ENCODE measurements around the gene ARSB. TPM values are rescaled to one million over a fixed set of nuclear protein-coding genes. Genes with fewer than 3 reads are reported as not detected.
"Not testable (repeated sequence)": the region's sequence is repeated elsewhere in the genome, so short reads cannot be mapped to it uniquely, and the experiment has no call there.

Gene ARSB
- total RNA-seq, 1 donor from 2014 or later: 24.6 TPM

DNA sequence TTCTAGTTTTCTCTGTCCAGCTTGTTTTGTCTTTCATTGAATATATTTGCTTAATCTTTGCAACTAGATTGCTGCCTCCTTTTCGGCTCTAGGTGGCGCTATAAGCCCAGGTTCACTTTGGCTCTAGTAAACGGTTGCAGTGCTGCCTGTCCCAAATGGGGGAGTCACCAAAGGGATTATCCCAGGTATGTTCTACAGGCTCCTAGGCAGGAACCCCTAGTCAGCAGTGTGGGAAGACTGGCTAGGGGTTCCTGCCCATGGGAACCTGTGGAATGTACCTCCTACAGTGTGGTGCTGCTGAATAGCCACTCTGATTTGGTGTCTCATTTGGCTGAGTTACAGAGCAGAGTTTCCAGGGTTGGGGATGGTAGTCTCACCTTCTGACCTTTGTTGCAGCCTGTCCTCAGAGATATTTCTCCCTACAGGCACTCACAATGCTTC is 85.2 kb downstream of the ARSB start:
- no peak for DNase-seq

DNA sequence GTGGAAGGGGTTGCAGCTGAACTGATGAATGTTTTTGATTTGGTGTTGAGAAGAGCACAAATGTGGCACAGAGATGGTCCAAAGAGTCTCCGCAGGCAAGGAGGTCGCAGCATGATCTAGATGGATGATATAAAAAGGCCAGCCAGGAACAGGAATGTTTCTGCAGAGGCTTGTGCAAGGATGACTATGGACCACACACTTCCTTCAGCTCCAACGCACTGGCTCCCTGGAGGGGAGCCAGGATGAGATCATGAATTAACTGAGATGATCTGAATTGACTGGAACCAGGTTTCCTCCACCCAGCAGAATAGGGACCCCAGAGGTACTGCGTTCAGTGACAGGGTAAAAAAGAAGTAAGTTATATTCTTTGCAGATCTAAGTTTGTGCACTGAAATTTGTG is 89.0 kb downstream of the ARSB start:
- DNase-seq: no peak

DNA sequence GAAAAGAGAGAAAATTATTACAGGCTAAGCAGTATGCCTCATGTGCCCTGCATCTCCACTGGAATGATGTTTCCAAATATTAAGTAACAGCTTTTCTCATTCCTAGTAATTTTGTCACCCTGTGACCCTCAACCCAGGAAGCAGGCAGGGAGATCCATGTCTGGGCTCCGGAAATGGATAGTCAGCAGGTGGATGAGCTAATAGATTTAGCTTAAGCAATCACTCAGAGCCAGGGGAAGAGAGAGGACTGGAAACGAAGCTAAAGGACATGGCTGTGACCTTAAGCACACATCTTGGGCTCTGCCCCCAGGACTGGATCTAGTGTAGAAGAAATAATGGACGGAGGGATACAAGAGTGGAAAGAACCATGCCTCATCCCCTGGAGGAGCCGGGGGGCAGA is 89.5 kb downstream of the ARSB start:
- no peak for DNase-seq

DNA sequence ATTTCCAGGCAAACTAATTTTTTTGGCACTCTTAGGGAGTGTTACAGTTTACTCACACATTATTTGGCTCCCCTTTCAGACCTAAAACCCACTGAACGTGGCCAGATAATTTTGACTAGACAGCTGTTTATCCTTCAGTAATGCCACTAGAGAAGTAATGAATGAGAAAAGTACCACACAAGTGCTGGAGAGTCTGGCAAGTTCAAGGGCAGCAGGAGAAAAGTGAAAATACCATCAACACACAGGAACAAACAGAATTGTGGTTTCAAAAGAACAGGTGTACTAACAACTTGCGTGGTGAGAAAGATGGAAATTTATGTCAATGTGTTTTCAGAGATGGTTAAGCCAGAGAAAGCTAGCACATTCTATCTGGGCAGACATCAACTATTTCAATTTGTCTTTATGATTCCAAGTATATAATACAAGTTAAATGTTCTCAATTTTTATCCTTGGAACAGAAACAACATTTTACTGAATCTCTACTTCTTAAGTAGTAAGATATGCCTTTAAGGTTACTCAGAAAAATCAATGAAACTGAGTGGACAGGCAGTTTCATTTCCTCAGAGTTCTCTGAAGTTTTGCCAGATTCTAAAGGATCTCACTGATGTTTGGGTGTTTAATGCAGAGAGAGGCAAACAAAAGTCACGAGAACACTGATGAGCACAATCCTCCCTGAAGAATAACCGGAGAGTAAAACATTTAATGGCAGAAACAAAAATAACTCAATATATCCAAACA is 91.0 kb downstream of the ARSB start:
- DNase-seq: no peak

DNA sequence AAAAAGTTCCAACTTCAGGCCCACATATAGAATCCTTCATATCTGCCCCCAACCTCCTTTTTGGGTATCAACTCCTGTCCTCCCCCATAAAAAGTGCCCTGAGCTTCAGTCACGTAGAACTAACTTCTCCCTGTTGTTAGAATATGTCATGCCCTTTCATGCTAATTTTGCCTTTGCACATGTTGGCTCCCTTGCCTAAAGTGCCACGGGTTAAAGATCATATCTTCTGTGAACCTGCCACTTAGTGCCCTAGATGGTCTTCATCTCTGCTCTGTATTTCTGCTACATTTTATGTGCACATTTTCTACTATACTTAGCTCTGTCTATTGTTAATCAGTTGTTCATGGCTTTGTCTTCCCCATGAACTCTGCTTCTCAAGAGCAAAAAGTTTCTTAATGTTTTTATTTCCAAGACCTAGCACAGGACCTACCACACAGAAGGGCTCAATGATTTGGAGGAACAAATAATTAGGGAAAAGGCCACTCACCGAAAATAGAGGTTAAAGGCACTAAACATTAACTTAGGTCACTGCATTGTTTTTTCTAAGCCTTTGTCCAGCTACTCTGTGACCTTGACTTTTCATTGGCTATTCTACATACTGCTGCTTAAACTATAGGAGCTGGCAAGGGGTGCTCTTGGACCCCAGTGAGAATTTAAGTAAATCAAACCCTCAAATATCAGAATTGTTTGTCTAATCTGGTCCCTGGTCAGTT is 94.3 kb downstream of the ARSB start:
- DNase-seq: no peak

DNA sequence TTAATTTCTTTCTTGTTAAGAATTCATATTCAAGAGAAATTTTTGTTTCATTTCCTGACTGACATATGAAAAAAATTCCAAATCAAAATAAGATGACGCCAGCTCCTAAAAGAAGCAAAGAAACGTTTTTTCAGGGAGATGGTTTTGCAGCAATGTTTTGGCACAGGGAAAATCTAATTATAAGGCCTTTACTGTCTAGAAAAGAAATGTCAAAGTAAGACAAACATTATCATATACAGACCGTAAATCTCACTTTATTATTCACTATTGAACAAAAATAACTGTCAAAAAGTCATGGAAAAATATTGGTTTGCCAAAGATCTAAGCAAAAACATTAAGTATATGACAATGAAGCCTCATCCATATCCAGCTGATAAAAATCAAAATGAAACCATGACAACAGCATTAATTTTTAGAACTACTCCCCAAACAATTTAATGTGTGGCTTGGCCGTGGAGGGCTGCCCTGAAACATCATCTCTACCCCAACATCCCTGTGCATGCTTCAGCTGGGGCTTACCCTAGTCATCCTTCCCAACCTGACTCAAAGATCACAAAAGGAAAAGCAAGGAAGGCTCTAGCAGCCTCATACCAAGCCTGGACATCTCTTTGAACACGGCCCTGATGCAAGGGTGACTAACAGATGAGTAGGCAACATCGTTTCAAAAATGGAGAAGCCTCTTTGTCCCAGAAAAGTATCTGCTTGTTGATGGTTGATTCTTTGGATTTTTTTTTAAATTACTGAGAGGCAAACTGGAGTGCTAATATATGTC is 95.6 kb downstream of the ARSB start:
- DNase-seq: no peak

DNA sequence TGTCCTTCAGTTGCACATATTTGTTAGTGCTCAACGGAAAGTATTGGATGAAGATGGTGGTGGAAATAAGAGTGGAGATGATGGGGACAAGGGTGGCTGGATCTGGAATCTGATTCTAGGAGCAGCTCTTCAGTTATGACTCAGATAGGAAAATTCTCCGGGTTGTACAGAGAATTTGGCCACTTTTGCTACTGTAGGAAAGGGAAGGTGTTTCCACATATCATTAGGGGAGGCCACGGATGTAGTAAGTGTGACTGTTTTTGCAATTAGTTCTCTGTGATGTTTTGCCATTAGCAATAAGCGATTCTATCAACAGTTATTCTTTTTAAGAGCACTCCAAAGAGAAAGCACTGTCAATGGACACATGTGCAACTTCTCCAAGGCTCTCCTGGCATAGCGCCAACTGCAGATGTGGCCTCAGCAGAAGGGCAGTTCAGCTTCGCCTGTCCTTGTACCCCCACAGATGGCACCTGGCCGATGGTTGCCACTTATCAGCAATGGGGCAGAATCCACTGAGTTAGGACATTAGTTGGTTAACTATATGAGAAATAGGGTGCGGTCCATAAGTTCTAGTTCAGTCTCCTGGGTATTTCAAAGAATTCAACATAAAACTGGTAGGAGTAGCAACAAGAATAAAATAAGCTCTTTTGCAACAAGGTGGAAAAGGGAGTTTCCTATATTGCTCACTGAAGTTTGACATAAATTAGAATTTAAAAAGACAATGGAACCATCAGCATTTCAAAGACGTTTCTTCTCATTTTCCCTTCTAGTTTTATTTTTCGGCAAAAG is 96.3 kb downstream of the ARSB start:
- DNase-seq: no peak

DNA sequence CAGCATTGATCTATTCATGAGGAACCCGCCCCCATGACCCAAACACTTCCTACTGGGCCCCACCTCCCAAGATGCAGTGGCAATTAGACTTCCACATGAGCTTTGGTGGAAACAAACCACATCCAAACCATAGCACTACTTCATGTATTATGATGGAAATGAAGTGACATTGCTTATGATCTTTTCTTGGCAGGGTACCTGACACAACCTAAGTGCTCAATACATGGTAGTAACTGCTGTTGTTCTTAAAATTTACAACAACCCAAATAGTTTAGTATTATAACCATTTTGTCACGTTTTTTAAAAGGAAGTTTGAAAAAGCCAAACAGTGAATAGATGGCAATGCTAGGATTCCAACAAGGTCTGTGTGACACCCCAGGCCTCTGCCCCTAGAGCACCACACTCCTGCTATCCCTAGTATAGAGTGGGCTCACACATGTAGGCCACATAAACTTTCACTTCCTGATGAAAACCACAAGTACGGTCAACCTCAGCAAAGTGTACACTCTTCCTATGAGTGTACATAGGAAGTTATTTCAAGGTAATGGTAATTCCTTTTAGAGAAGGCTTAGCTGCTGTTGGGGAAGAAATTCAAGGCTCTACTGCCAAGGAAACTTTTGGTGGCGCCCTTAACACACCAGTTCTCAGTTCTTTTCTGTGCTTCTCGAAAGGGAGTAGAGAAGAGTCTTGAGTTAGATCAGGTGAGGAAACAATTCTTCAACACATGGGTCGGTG is 97.6 kb downstream of the ARSB start:
- no peak for DNase-seq

DNA sequence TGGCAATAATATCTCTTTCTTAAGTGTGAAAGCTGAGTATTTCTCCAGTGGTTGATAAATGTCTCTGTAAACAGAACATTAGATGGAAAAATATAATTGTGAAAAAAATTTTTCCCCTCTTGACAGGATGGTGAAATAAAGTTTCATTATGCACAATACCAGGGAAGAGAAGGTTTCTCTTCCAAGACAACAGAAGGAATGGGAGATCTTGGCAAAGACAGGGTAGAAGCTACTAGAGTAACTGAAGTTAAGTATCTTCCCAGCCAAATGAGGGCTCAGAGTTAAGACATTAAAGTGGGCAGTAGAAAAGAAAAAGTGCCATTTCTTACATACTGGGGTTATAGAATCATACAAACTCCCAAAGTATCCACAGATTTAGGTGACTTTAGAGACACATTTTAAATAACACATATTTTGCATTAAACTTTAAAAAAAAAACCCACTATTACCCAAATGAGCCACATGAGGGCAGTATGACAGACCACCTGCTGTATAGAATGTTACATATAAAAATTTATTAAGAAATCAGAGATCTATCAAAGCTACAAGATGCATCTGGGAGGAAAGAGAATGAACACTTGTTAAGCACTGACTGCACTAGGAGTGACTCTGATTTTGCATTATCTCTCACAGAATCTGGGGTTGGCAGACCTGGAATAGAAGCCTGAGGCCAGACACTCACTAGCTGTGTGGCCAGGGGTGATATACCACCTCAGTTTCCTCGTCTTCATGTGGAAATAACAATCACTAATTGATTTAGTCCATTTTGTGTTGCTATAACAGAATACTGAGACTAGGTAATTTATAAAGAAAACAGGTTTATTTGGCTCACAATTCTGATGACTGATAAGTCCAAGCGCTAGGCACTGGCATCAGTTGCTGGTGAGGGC is 98.5 kb downstream of the ARSB start:
- no peak for DNase-seq

DNA sequence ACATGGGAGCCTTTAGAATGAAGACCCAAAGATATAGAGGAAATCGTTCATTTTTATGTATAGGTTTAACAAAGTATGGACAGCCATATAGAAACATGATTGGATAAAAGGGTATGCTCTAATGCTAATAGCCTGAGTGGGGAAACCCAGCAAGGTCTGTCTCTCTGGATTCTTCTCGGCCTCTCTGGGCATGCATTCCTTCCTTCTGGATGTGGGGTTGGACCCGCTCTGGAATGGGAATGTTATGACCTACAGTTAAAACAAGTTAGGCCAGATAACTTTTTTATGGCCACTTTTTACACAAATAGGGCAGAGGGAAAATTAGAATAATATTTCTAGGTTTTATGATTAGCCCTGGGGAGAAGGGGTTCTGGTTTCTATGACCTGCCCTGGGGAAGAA is 103.2 kb downstream of the ARSB start:
- DNase-seq: no peak

DNA sequence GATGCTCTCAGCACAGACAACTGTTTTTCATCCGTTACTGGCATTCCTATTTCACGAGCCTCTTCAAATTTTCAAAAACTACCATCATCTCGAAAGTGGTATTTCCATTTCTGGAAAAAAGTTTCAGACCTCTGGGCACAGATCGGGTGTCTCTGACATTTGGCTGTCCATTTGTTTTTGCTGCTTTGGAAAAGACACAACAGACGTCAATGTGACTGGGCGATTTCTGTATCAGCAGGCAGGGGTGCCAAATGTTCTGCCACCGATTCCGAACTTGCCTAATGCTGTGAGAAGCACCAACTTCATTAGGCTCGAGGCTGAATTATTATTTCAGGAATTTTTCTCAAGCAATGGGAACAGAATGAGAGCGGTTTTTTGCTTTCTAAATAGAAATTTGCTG is 105.6 kb downstream of the ARSB start:
- DNase-seq: no peak

DNA sequence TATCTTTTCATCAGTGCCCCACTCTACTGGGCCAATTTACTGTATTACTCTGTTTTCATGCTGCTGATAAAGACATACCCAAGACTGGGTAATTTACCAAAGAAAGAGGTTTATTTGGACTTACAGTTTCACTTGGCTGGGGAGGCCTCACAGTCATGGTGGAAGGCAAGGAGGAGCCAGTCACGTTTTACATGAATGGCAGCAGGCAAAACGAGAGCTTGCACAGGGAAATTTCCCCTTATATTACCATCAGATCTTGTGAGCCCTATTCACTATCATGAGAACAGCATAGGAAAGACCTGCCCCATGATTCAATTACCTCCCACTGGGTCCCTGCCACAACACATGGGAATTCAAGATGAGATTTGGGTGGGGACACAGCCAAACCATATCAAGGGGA is 119.0 kb downstream of the ARSB start:
- not testable (repeated sequence) for DNase-seq

DNA sequence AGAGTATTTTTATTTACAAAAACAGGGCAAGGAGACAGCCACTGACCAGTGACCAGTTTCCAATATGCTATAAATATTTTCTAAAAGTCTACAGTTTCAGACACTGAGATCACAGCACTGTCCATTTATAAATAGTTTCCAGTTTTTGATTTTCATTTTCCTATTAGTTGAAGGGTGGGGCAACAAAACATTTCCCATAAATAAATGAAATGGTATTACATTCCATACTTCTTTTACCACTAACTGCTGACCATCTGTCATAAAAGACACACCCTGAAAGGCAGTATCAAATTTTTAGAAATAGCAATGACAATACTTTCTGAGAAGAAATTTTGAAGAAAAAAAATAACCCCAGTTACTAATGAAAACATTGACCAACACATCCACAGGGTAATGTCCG is 126.7 kb downstream of the ARSB start:
- DNase-seq: no peak

DNA sequence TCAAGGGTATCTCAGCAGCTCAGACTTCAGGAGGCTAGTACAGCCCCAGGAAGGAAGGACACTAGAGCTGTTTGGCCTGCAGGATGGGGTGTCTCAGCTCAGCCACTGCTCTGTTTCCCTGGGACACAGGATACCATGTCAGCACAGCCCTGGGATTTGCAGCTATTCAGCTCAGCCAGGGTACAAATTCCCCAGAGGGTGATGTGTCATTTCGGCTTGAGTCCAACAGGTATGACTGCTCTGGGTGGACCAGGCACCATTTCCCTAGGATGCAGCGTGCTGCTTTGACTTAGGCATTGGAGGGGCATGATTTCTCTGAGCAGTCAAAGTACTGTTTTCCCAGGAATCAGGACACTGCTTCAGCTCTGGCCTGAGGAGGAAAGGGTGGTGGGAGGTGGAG is 130.1 kb downstream of the ARSB start:
- no peak for DNase-seq

DNA sequence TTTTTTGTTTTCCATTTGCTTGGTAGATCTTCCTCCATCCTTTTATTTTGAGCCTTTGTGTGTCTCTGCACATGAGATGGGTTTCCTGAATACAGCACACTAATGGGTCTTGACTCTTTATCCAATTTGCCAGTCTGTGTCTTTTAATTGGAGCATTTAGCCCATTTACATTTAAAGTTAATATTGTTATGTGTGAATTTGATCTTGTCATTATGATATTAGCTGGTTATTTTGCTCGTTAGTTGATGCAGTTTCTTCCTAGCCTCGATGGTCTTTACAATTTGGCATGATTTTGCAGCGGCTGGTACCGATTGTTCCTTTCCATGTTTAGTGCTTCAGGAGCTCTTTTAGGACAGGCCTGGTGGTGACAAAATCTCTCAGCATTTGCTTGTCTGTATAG is 133.2 kb downstream of the ARSB start:
- not testable (repeated sequence) for DNase-seq

DNA sequence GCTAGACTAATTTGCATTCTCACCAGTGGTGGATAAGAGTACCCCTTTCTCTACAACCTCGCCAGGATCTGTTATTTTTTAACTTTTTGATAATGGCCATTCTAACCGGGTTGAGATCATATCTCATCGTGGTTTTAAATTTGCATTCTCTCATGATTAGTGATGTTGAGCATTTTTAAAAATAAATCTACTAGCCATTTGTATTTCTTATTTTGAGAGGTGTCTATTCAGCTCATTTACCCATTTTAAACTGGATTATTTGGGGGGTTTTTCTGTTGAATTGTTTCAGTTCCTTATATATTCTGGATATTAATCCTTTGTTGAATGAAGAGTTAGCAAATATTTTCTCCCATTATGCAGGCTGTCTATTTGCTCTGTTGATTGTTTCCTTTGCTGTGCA is 139.6 kb downstream of the ARSB start:
- DNase-seq: no peak

DNA sequence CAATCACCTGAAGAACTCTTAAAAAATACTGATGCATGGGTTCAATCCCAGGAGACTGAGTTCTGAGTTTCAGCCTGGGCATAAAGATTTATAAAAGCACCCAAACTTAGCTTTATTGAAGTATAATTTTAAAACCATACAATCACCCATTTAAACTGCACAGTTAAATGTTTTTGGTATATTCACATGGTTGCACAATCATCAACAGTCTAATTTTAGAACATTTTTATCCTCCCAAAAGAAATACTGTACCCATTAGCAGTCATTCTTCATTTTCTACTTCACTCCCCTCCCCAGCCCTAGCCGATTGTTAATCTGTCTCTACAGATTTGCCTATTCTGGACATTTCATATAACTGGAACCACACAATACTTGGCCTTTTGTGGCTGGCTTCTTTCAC is 141.7 kb downstream of the ARSB start:
- no peak for DNase-seq

DNA sequence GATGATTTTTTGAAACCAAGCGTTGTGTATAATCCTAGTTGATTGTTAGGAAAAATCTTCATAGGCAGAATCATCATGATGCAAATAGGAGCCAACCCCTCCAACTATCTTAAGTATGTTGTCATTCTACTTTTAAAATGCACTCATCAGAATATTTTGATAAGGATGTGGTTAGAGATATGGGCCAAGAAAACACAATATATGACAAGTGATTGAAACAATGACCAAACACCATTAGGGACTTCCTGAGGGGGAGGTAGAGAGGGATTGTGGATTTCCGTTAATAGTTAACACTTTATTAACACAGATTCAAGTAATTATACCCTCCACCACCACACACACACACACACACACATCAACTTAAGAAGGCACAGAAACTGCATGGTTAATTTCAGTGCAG is 143.3 kb downstream of the ARSB start:
- no peak for DNase-seq

DNA sequence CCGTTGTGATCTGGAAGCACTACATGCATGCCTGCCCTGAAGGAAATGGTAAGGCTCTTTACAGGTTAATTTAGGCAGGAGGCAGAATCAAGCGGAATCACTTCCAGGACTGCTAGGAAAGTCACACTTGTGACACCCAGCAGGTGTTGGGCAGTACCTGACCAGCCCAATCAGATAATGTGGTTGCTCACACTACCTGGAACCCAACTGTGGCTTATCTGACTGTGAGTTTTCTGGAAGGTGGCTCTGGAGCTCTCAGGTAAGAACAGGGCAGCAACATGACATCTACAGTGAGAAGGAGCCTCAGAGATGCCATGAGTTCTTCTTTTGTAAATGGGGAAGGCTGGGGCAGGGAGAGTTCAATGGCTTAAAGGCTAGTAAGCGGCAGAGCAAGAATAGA is 146.4 kb downstream of the ARSB start:
- DNase-seq: no peak

DNA sequence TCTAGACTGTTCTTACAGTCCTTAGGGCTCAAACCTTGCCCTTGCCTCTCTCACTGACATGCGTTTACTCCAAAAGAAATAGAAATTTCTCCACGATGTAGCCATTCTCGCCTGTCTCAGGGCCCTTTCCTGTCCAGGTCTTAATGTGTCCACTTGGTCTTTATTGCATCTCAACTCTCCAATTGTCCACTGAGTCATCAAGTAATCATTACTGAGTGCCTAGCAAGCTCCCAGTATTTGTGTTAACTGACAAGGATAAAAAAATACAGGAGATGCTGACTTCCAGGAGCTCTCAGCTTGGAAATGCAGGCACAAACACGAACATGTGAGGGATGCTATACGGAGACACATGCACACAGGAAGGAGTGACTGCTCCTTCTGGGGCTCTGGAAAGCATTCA is 147.3 kb downstream of the ARSB start:
- DNase-seq: no peak

DNA sequence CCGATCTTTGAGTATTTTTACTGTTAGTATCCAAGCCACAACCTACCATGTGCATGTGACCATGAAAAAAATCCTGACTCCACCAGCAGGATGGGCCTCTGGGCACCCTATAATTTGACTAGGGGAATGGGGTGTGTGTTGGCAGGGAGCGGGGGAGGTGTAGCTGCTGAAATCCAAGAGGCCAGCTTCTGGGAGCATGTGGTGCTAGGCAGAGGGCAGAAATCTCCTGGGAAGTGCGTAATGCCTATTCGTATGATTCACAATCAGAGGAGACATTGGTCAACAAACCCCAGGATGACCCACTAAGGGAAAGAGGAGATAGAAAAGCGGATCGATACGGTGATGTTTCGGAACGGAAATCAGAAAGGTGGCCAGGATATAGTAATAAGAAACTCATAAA is 149.9 kb downstream of the ARSB start:
- no peak for DNase-seq

All from occipital lobe (tissue), 2 donors.